Muscle layer of colon (tissue), 2 donors: ENCODE data around the gene NFS1.

ENCODE experiments used
- H3K27ac ChIP-seq: one replicate; pipeline ENCODE4 v1.7.0; 2013; ENCODE audit warnings: low read depth, mild to moderate bottlenecking, low read length, moderate library complexity
- H3K27me3 ChIP-seq, 2 donors: one replicate each; pipeline ENCODE4 v1.7.0; 2013; ENCODE audit warnings: low read length in 2 of 2, mild to moderate bottlenecking in 2 of 2; ENCODE audit not compliant: insufficient read depth in 2 of 2, control insufficient read depth in 1 of 2
- H3K36me3 ChIP-seq: one replicate; pipeline ENCODE4 v1.7.0; 2013; ENCODE audit warnings: mild to moderate bottlenecking, low read length; ENCODE audit not compliant: insufficient read depth
- H3K4me1 ChIP-seq: one replicate; pipeline ENCODE4 v1.7.0; 2013; ENCODE audit warnings: mild to moderate bottlenecking, low read length; ENCODE audit not compliant: insufficient read depth
- H3K4me3 ChIP-seq, 2 donors: one replicate each; pipeline ENCODE4 v1.7.0; 2013; ENCODE audit warnings: low read length in 2 of 2, low read depth in 1 of 2, mild to moderate bottlenecking in 1 of 2, moderate library complexity in 1 of 2
- H3K9ac ChIP-seq: one replicate; pipeline ENCODE4 v1.7.0; 2013; ENCODE audit warnings: low read length
- H3K9me3 ChIP-seq: one replicate; pipeline ENCODE4 v1.7.0; 2013; ENCODE audit warnings: mild to moderate bottlenecking, low read length
- donor health status: abdominal sarcoma.
- donor health status: Adenocarcinoma of cecum.

The NFS1 gene

DNA sequence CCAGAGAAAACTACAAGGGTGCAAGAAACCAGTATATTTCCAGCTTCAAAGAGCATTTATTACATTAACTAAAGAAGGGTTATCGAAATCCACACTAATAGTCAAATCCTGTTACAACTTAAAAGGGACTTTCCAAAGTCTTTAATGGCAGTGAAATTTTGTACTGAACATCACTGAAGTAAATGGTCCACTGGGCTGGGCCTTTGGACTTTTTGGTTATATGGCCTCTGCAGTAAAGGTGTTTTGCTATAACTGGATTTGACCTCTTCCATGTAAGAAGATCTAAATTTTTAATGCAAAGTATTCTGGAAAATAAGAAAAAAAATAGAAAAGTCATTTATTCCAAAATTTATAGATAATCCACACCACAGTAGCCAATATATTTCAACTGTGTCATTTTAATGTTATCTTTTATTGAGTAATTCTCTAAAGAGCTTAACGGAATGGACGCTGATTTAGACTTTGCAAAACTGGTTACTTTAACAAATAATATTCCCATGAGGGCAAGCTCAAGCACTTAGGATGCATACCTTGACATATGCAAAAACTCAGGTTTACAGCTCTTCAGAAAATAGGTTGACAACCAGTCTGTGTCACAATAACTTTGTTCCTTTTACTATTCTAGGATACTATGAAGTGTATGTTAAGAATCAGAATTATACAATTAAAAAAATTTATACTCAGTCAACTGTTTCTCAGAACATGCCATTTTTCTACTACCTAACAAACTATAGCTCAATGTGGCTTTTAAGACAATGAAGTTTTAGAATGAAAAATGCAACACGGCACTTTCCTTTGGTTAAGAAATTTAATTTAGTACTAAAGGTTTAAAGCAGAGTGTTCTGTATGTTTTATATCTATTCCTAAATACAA is 35.9 kb upstream of the NFS1 start:
- peaks cover 86% of the 10 kb centered on the region for H3K4me1 ChIP-seq
- peaks cover 84% of the 10 kb centered on the region for H3K36me3 ChIP-seq
- H3K9ac ChIP-seq: no peak overlapping the region
- H3K27ac ChIP-seq: no peak overlapping the region
- H3K27me3 ChIP-seq: no peaks in the 10 kb centered on the region
- H3K4me3 ChIP-seq: no peak overlapping the region
- no peaks in the 10 kb centered on the region for H3K9me3 ChIP-seq

DNA sequence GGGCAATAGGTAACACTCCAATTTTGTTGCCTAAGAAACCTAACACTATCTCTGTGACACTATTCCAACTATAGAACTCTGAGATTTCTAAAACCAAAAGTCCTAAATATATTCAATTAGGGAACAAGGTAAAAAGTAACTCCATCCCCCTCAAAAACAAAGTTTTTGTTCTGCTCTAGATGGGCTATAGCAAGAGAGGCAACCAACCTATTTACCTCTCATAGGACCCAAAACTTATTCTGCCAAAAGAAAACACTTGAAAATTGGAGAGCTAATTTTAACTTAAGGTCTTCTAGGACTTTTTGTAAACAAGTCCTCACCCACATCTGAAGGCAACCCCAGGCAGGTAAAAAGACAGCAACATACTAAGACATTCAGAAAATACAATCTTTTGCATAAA is 35.2 kb upstream of the NFS1 start:
- H3K9ac ChIP-seq: no peak overlapping the region
- H3K9me3 ChIP-seq: no peaks in the 10 kb centered on the region
- peaks cover 86% of the 10 kb centered on the region for H3K36me3 ChIP-seq
- no peaks in the 10 kb centered on the region for H3K27me3 ChIP-seq
- H3K4me3 ChIP-seq: no peak overlapping the region
- H3K27ac ChIP-seq: no peak overlapping the region
- H3K4me1 ChIP-seq: peaks cover 82% of the 10 kb centered on the region

DNA sequence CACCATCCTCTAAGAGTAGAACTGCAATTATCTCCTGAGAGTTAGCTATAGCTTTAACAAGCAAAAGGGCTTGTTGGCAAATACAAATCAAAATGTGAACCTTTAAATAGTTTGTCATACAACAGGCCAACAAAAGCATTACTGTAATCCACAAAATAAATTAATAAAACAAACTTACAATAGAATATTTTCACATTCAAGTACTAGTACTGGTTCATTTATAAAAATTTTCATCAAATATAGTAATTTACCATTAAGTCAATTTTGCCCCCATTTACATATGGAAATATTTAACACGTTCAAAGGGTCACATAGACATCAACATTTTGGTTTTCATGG is 33.5 kb upstream of the NFS1 start:
- Histone ChIP-seq H3K27ac (no peak overlapping the region), H3K9ac (no peak overlapping the region), H3K36me3 (peaks cover 85% of the 10 kb centered on the region), H3K27me3 (no peaks in the 10 kb centered on the region), H3K9me3 (no peaks in the 10 kb centered on the region), H3K4me3 (no peak overlapping the region), H3K4me1 (peaks cover 66% of the 10 kb centered on the region)

DNA sequence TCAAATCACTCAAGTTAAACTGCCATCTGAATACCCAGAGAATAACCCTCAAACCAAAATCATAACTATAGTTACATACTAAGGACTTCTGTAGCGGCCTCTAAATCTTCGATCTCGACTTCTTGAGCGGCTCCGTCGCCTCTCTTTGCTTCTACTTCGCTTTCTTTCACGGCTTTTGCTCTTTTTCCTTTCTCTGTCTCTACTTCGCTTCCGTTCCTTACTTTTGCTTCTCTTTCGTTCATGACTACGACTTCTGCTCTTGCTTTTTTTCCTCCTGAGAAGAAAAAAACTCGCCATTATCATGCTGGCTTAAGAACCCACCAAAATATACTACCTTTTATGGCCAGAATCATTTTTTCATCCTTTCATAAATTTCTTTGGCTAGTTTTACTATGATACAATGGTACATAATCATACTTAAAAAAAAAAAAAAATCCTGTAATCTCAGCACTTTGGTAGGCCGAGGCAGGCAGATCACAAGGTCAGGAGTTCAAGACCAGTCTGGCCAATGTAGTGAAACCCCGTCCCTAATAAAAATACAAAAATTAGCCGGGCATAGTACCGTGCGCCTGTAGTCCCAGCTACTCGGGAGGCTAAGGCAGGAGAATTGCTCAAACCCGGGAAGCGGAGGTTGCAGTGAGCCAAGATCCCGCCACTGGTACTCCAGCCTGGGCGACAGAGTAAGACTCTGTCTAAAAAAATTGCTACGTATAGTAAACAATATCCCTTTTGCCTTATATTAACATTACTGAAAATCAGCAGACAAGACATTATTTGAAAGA is 32.9 kb upstream of the NFS1 start:
- no peak overlapping the region for H3K27ac ChIP-seq
- peaks cover 89% of the 10 kb centered on the region for H3K36me3 ChIP-seq
- no peaks in the 10 kb centered on the region for H3K9me3 ChIP-seq
- H3K4me1 ChIP-seq: peaks cover 66% of the 10 kb centered on the region
- no peak overlapping the region for H3K9ac ChIP-seq
- no peaks in the 10 kb centered on the region for H3K27me3 ChIP-seq
- H3K4me3 ChIP-seq: no peak overlapping the region

DNA sequence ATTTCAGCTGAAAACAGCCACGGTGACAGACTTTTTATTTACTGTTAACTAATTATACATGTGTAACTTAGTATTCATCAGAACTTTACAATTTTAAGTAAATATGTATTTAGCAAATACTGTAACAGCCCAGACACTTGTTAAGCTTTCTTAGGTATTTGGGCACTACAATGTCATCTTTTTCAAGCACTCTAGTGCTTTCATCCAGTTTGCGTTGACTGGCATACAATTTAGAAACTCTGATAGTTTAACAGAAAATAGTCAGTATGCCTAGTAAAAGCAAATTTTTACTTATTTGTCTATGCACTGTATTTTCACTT is 32.3 kb upstream of the NFS1 start:
- H3K4me1 ChIP-seq: peaks cover 64% of the 10 kb centered on the region
- no peaks in the 10 kb centered on the region for H3K9me3 ChIP-seq
- H3K27ac ChIP-seq: no peak overlapping the region
- no peak overlapping the region for H3K4me3 ChIP-seq
- H3K9ac ChIP-seq: no peak overlapping the region
- H3K27me3 ChIP-seq: no peaks in the 10 kb centered on the region
- peaks cover 92% of the 10 kb centered on the region for H3K36me3 ChIP-seq

DNA sequence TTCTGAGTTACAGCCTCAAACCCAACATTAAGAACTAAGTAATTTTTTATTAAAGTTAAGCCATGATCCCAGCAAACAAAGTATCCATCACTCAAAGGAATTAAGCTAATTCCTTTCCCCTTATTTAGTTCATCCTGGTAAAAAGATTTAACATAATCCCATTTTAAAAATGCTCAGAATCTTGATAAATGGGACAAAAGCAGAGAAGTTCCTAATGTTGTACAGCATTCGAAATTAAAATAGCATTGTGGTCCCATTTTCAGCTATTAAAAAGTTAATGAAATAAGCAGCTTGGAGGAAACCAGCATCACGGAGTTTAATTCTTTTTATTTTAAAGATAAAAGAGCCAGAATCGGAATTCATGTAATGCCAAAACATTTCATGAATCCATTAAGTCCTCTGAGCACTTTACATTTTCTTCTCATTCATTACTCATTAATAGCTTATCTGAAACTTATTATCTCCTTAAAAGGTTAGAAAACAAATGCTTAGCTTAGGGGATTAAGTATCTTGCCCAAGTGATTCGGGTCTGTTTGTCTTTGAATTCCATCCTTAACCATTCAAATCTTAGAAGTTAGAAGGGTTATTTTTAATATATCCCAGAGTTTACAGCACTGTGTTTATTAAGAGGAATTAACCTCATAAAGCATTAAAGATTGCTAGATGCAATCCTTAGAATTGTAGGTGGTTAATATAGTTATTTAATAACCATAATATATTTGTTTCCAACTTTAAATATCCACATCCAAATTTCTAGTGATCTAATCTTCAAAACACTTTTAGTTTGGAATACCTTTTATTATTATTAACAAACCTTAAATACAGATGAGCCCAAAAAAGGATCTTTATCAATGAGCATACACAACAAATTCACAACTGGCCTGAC is 31.7 kb upstream of the NFS1 start:
- Histone ChIP-seq H3K36me3 (peaks cover 92% of the 10 kb centered on the region), H3K4me1 (peaks cover 58% of the 10 kb centered on the region), H3K27ac (no peak overlapping the region), H3K4me3 (no peak overlapping the region), H3K27me3 (no peaks in the 10 kb centered on the region), H3K9ac (no peak overlapping the region), H3K9me3 (no peaks in the 10 kb centered on the region)

DNA sequence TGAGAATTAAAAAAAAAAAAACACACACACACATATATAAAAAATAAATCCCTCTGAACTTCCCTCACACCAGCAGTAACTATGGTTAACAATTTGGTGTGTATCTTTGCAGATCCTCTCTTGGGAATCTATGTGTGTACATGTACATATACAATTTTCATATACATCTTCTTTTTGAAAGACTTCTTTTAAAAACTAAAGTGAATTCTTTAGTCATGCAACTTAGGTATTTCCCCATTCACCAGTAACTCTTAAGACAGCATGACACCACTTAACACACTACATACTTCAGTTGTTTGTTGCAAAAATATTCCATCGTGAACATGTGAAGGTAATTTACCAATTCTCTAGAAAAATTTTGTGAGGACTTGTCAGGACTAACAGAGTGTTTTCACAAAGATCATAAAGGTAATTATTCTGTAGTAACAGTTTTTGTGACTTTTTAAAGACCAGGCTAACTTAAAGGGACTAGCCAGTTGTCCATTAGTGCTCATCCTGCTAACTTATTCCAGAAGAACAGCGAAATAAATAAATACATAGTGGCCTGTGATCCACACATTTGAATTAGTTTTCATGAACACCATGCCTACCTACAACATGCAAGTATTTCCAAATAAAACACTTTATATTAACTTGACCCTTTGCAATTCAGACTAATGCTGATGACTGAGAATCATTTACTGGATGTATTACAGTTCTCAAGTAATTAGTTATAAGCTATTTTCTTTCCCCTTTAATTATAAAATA is 30.9 kb upstream of the NFS1 start:
- Histone ChIP-seq H3K9ac (no peak overlapping the region), H3K27ac (no peak overlapping the region), H3K4me3 (no peak overlapping the region), H3K9me3 (no peaks in the 10 kb centered on the region), H3K36me3 (peaks cover 92% of the 10 kb centered on the region), H3K4me1 (peaks cover 50% of the 10 kb centered on the region), H3K27me3 (no peaks in the 10 kb centered on the region)

DNA sequence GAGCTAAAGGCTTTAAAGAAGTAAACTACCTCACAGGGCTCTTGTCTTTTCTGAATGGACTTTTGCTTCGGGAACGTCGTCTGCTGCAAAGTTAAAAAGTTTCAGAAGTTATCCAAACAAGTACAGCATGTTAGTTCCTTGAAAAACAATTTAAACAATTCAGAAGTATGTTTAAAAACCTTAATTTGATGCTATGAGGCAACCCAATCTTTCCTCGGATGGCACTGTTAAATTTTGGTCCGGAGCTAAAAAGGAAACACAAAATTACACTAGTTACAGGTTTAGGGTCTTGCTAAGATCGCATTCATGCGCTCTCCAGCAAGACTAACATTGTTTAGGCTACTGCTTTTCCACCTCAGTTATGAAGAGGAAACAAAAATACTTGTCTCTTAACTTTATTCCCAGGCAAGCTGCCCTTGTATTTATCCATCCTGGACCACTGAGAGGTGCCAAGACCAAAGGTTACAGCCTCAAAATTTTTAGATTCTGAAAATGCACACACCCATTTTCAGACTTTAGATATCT is 30.2 kb upstream of the NFS1 start:
- H3K9me3 ChIP-seq: no peaks in the 10 kb centered on the region
- H3K27ac ChIP-seq: no peak overlapping the region
- H3K4me3 ChIP-seq: no peak overlapping the region
- H3K36me3 ChIP-seq: peaks cover 92% of the 10 kb centered on the region
- H3K4me1 ChIP-seq: peaks cover 43% of the 10 kb centered on the region
- H3K27me3 ChIP-seq: no peaks in the 10 kb centered on the region
- H3K9ac ChIP-seq: no peak overlapping the region

DNA sequence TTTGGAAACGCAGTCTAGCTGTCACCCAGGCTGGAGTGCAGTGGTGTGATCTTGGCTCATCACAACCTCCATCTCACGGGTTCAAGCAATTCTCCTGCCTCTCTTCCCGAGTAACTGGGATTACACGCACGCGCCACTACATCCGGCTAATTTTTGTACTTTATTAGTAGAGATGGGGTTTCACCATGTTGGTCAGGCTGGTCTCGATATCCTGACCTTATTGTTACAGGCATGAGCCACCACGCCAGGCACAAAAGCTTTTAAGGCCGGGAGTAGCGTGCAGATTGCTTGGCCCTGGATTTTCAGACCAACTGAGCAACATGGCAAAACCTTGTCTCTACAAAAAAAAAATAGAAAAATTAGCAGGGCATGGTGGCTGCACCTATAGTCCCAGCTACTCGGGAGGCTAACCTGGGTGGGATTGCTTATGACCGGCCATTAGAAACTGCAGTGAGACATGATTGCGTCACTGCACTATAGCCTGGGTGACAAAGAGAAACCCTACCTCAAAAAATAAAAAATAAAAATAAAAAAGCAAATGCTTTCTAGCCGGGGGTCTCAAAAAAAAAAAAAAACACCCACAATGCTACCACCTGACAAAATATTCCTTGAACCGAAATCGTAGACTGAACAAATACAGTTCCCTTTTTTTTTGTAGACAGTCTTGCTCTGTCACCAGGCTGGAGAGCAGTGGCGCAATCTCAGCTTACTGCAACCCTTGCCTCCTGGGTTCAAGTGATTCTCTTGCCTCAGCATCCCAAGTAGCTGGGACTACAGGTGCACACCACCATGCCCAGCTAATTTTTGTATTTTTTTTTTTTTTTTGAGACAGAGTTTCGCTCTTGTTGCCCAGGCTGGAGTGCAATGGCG is 27.9 kb upstream of the NFS1 start:
- Histone ChIP-seq H3K4me1 (peaks cover 21% of the 10 kb centered on the region), H3K27me3 (no peaks in the 10 kb centered on the region), H3K9me3 (no peaks in the 10 kb centered on the region), H3K36me3 (peaks cover 89% of the 10 kb centered on the region), H3K9ac (no peak overlapping the region), H3K4me3 (no peak overlapping the region), H3K27ac (no peak overlapping the region)
